GM21447 (cell line): Measurements from ENCODE around the gene SLC44A5.
"Not testable (repeated sequence)": the region's sequence is repeated elsewhere in the genome, so short reads cannot be mapped to it uniquely, and the experiment has no call there.

Experiments used
- ATAC-seq: cut with Tn5 transposase; IDR thresholded peaks from one replicate; pipeline ENCODE4 v1.9.1; 2021; ENCODE audit not compliant: unreplicated experiment

Gene SLC44A5

DNA sequence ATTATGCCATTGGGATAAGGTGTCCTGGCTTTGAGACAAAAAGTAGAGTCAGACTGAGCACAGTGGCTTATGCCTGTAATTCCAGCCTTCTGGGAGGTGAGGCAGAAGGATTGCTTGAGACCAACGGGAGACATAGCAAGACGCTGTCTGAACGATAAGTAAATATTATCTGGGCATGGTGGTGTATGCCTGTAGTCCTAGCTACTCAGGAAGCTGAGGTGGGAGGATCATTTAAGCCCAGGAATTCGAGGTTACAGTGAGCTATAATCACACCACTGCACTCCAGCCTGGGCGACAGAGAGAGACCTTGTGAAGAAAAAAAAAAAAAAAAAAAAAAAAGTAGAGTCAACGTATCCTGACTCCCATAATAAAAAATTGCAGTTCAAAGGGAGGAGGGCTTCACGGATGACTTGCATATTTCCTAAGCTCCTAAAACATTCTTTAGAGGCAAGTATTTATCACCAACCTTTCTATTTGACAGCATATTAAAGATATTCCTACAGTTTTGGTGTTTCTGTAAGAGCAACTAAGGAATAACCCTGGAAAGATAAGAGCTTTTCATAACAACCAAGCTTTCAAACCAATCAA, 141.2 kb downstream of the SLC44A5 start:
- ATAC-seq: no peak

DNA sequence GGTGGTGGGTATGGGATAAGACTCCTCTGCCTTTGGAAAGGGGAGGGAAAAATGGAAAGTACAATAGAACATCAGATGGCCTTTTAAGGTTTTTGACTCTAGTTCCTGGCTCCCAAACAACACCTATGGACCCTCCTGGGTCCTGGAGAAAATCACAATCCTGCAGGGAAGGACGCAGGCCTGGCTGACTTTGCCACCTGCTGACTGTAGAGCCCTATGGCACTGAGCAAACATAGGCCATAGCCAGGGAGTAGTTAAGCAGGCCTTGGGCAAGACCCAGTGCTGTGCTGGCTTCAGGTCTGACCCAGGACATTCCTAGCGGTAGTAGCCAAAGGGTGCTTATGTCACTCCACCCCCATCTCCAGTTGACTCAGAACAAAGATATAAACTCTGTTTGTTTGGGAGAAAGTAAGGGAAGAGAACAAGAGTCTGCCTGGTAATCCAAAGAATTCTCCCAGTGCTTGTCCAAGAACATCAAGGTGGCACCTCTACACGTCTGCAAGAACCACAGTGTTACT, 149.0 kb downstream of the SLC44A5 start:
- no peak for ATAC-seq

DNA sequence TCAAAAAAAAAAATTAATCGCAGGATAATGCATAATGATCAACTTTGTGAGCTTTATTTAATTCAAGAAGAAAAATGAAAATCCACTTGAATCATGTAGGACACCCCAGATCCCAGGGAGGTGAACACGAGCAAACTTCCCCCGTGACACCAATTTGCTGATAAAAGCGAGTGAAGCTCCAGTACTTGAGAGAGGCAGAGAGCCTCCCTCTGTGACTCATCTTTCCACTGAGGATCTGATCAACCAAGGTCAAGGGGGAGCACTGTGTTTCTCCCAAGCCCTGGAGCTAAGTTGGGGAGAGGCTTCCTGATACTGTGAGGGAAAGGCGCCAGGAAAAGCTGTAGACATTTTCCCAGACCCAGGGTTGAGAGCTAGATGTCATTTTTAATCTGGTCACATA, 160.9 kb downstream of the SLC44A5 start:
- no peak for ATAC-seq

DNA sequence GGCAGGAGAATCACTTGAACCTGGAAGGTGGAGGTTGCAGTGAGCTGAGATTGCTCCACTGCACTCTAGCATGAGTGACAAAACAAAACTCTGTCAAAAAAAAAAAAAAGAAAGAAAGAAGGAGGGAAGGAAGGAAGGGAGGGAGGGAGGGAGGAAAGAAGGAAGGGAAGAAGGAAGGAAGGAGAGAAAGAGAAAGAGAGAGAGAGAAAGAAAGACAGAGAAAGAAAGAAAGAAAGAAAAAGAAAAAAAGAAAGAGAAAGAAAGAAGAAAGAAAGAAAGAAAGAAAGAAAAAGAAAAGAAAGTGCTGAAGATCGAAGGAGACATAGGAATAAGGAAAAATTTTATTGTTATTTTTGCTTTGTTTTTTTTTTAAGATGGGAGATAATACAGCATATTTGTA, 166.7 kb downstream of the SLC44A5 start:
- ATAC-seq: no peak

DNA sequence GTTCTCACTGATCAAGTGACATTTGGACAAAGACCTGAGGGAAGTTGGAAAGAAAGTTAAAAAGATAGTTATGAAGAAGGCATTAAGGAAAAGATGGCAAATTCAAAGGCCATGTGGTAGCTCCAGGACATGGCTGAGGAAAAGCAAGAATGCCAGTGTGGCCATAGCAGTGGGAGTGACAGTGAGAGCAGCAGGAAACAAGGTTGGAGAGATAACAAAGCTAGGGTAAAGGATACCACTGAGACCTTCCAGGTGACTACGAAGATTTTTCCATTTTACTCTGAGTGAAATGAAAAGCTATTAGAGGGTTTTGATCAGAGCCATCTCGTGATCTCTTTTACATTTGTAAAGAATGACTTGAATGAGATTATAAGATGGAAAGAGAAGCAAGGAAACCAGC, 170.6 kb downstream of the SLC44A5 start:
- ATAC-seq: no peak

DNA sequence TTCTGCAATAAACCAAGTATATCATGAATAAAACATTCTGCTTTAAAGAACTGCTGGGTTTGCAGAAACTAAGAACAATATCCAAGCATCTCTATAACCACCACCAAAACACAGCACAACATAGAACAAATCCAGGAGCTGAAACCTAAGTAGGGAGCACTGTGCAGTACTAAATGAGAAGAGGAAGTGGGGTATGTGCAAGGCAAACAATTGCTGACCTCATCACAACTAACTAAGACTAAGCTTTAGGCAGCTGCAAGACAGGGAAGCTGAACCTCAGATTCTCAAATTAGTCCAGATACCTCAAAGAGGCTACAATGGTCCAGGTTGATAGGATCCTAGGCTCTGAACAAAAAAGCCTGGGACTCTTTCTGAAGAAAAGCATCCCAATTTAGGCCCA, 172.6 kb downstream of the SLC44A5 start:
- no peak for ATAC-seq

DNA sequence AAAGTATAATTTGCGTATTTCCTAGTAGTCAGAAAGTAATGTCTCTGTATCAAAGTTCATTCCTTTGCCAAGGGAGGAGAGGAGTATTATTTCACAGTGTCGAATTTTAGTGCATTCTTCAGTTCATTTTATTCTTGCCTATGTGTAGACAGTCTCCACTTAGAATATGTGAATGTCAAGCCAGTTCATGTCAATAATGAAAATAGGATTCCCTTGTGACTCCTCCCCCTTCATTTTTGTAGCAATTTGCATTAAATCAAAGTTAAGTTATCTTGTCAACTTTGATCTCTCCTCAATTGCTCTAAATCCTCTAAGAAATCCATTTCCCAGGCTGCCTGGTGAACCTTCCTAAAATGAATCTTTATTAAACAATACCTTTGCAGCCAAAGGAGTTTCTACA, 179.1 kb downstream of the SLC44A5 start:
- no peak for ATAC-seq

DNA sequence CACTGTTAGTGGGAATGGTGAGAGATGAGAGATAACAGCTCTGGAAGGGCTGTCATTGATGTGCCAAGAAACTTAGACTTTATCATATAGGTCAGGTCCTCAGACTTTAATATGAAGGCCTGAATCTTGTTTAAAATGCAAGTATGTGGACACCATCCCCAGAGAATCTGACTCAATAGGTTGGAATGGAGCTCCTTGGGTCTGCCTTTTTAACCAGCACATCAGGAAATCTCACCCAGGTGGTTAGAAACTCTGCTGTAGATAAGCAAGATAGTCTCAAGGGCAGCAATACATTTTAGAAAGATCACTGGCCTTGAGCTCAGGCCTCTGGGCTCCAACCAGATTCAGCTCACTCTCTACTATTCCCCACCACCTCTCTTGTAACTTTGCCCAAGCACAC, 180.4 kb downstream of the SLC44A5 start:
- ATAC-seq: no peak

DNA sequence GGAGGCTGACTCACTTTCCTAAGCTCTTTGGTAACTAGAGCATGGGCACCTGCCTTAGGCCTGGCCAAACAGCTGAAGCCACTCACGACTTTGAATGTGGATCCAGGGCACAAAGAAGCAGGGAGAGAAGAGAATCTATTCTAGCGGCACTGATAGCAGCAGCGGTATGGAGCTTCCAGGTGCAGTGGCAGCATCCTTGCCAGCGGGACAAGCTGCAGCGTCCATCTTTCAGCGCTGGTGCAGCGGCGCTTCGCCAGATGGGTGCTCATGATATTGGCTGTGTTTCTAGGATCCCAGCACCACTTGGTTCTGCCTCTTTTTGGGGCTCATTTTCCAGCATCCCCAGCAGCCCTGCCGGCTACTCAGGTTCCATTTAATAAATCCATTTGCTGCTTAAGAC, 184.2 kb downstream of the SLC44A5 start:
- ATAC-seq: no peak

DNA sequence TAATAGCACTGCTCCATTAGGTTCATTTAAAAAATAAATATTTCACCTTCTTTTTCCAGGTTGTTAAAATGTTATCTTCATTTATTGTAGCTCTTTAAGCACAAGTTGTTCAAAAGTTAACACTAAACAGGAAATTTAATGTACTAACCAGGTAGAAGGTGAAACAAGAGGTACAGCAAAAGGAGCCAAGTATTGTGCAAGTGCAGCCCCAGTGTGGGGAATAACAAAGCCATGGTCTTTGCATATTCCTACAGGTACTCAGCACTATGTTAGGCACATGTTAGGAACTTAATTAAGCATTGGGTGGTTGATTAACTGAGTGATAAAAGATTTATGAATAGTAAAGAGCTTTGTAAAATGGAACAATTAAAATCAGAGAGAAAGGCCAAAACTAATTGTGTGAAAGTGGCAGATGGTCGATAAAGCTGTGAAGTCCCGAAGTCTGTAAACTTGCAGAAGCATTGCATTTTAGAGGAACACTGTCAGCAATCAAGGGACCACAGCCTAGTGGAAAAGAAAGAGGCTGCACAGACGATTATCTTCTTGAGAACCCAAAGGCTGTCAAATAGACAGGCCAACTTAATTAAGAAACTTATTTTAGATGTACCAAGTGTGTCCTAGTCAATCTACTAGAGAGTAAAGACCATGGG, 185.8 kb downstream of the SLC44A5 start:
- ATAC-seq: no peak

DNA sequence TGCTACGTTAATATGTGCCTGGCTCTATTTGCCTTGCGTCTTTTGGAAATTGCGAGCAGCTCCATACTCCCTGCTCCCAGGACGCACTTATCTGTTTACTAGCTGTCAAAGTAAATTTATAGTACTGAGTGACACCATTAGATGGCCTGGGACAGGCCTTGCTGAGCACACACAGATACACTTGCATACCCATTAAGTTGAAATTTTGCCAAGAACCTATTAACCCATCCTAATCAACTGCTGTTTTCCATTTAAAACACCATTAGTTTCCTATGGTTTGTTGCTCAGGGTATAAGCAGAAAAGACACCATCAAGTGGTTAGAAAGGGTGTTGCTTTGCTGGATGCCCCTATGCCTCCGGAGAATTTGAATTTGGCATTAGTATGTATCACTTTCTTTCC, 187.3 kb downstream of the SLC44A5 start:
- ATAC-seq: no peak

DNA sequence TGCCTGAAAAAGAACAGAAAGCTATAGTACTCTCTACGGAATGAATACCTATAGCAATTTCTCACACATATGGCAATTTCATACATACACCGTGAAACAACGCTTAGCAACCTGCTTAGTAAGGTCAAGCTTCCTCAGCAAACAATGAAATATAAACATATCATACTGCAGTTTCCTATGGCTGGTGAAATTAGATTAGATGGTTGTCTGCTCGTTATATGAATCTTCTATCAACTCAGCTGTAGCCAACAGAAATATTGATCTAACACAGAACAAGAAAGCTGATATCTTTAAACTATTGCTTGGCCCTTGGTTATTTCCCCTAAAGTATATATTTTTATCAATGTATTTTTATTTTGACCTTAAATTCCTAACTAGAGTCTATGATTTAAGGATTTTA, 187.8 kb downstream of the SLC44A5 start:
- no peak for ATAC-seq

DNA sequence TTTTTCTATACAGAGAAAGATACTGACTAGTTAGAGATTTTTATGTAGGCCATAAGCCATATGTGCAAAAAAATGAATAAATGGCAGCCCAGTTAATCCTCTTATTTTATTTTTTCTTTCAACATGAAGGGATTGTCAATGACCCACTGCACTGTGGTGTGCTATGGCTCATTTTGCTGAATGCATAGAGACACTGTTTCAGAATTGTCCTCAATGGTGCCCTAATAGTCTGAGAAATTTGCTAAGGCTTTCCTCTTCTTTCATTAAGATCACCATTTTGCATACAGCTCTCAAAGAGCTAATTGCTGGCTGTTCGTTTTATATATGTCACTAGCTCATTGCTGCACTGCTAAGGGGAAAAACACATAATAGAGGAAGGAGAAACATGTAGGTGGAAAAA, 189.5 kb downstream of the SLC44A5 start:
- no peak for ATAC-seq

DNA sequence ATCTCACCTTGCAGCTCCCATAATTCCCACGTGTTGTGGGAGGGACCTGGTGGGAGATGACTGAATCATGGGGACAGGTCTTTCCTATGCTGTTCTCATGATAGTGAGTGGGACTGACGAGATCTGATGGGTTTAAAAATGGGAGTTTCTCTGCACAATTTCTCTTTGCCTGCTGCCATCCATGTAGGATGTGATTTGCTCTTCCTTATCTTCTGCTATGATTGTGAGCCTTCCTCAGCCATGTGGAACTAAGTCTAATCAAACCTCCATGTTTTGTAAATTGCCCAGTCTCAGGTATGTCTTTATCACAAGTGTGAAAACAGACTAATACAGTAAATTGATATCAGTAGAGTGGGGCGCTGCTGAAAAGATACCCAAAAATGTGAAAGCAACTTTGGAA, 195.7 kb downstream of the SLC44A5 start:
- ATAC-seq: no peak

DNA sequence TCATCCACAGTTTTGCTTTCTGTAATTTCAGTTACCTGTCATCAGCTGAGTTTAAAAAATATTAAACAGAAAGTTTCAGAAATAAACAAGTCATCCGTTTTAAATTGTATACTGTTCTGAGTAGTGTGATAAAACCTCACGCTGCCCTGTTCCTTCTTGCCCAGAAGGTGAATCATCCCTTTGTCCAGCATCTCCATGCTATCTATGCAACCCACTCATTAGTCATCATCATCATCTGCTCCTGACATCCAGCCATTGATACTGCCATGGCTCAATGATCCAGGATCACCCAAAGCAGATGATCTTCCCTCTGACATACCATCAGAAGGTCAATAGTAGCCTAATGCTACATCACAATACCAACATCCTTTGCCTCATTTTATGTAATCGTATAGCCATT, 198.3 kb downstream of the SLC44A5 start:
- ATAC-seq: no peak

DNA sequence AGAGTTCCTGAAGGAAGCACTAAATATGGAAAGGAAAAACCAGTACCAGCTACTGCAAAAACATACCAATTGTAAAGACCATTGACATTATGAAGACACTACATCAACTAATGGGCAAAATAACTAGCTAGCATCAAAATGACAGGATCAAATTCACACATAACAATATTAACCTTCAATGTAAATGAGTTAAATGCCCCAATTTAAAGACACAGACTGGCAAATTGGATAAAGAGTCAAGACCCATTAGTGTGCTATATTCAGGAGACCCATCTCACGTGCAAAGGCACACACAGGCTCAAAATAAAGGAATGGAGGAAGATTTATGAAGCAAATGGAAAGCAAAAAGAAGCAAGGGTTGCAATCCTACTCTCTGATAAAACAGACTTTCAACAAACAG, 206.2 kb downstream of the SLC44A5 start:
- not testable (repeated sequence) for ATAC-seq

DNA sequence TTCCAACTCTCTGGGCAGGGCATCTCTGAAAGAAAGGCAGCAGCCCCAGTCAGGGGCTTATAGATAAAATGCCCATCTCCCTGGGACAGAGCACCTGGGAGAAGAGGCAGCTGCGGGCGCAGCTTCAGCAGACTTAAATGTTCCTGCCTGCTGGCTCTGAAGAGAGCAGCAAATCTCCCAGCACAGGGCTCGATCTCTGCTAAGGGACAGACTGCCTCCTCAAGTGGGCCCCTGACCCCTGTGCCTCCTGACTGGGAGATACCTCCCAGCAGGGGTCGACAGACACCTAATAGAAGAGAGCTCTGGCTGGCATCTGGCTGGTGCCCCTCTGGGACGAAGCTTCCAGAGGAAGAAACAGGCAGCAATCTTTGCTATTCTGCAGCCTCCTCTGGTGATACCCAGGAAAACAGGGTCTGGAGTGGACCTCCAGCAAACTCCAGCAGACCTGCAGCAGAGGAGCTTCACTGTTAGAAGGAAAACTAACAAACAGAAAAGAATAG, 207.7 kb downstream of the SLC44A5 start:
- not testable (repeated sequence) for ATAC-seq

DNA sequence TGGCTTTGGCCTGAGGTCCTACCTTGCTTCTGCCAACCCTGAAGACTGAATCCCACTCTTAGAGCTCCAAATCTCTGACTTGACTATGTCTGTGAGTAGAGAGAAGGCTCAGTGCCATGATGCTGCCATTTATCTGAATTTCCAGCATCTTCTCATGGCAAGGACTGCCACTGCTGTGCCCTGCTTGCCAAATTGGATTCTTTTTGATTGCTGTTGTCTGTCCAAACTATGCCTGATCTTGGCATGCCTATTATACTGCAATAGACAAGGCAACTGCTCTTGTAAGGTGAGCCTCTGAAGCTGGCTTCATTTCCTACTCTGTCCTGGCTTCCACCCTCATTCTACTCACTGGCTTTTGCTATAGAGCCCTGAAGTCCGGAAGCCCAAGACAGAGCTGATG, 210.2 kb downstream of the SLC44A5 start:
- no peak for ATAC-seq

DNA sequence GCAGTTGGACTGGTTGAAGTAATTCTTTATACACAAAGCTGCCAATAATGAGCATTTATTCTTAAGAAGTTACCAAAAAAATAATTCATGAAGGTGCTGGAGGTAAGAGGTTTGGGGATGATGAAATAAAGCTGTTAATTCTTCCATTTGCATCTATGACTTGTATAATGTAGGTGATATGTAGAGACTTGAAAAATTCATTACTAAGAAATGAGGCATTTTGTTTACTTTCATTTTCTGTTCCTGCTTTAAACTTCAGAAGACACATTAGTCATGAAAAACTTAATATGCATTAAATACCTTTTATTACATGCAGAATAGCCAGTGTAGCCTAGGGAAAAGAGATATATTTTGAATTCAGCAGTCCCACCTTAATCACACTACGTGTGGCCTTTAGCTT, 214.2 kb downstream of the SLC44A5 start:
- ATAC-seq: no peak

DNA sequence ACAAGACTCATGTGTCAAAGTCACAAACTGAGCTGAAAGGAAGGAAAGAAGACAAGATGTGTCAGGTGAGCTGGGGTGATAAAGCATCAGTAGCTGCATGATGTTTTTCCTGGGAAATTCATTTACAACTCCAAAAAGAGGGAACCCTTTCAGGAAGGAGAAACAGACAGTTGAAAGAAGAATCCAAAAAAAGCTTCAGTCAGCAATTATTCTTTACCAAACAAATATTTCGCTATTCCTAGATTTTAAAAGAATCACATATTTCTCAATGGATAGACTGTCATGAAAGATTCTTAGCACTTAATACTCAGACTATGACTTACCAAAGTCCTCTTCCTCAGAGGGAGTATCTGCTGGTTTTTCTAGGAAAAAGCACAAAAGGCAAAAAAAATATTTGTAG, 214.7 kb downstream of the SLC44A5 start:
- ATAC-seq: no peak

DNA sequence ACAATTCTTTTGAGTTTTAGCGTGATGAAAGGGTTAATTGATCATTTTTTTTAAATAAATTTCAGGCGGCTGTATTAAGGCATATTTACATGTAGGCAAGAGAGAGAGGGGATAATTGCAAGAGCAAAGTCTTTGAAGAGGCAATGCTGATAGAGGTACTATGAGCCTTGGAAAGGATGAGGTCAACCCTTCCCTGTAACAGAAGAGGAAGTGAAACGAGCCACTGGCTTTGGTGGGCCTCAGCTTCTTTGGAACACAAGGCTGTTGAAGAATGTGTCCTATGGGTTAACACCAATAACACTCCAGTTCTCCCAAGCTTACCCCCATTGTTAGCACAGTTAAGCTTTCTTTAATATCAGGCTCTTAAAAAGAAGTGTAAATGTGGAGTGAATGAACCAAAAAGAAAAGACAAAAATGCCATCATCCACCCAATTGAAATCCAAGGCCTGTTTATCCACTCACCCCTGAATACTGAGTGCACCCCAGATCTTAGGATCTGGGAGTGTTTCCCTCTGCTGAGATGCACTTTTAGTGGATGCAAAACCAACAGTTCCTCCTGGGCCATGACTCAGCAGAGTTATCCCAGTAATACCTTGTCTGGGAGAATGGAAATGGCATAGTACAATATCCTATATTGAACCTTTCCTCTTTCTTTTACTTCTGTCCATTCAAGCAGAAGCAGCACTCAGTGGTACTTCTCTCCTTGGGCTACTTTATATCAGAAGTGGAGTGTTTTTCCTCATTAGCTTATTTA, 216.4 kb downstream of the SLC44A5 start:
- ATAC-seq: peak; percentile 51

DNA sequence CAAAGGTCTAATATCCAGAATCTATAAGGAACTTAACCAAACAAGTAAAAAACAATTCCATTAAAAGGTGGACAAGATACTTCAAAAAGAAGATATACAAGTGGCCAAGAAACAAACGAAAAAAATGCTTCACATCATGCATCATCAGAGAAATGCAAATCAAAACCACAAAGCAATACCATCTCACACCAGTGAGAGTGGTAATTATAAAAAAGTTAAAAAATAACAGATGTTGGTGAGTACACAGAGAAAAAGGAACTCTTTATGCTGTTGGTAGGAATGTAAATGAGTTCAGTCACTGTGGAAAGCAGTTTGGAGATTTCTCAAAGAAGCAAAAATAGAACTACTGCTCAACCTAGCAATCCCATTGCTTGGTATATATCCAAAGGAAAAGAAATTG, 218.6 kb downstream of the SLC44A5 start:
- peak; percentile 82 for ATAC-seq
